Naive B cell (primary cell): ENCODE data around the gene RBM33. TPM values are rescaled to one million over a fixed set of nuclear protein-coding genes. Genes with fewer than 3 reads are reported as not detected.

Experiments used
- ATAC-seq, 2 donors: fragments of 150-1000 bp; cut with Tn5 transposase; 2 replicates each; pipeline ENCODE4 v1.10.0; 2021; ENCODE audit warnings: low read depth in 2 of 2, mild to moderate bottlenecking in 2 of 2, moderate library complexity in 2 of 2
- DNase-seq: peaks from one replicate; pipeline ENCODE4 v3.0.0; 2022
- H3K27ac Mint-ChIP-seq, 6 donors: one replicate each; pipeline ENCODE4 v1.8.0; 2020 to 2022; ENCODE audit warnings: mild to moderate bottlenecking in 6 of 6, mixed read lengths in 6 of 6, moderate library complexity in 5 of 6, inconsistent platforms in 2 of 6
- H3K27me3 Mint-ChIP-seq, 3 donors: one replicate each; pipeline ENCODE4 v1.8.0; 2021 to 2022; ENCODE audit warnings: mixed read lengths in 3 of 3, mild to moderate bottlenecking in 1 of 3
- H3K36me3 Mint-ChIP-seq, 2 donors: one replicate each; pipeline ENCODE4 v1.8.0; 2020 to 2022; ENCODE audit warnings: mixed read lengths in 2 of 2, inconsistent platforms in 1 of 2, mild to moderate bottlenecking in 1 of 2
- H3K4me1 Mint-ChIP-seq, 3 donors: one replicate each; pipeline ENCODE4 v1.8.0; 2020 to 2022; ENCODE audit warnings: mixed read lengths in 3 of 3, inconsistent platforms in 1 of 3, mild to moderate bottlenecking in 1 of 3, moderate library complexity in 1 of 3
- H3K4me3 Mint-ChIP-seq, 8 donors: one replicate each; pipeline ENCODE4 v1.8.0; 2020 to 2022; ENCODE audit warnings: mild to moderate bottlenecking in 8 of 8, mixed read lengths in 8 of 8, moderate library complexity in 8 of 8, inconsistent platforms in 2 of 8
- H3K9me3 Mint-ChIP-seq, 7 donors: one replicate each; pipeline ENCODE4 v1.8.0; 2020 to 2022; ENCODE audit warnings: mixed read lengths in 7 of 7, mild to moderate bottlenecking in 5 of 7, inconsistent platforms in 2 of 7, moderate library complexity in 1 of 7
- polyA plus RNA-seq, 6 donors: library from polyadenylated mRNA; unstranded; fragments of 300-500 nt; fragmentation: Illumina TruSeq; gene quantifications; one replicate each; pipeline ENCODE4 v1.2.3, GENCODE V29; 2021; ENCODE audit warnings: low read depth in 6 of 6

Gene RBM33
- polyA plus RNA-seq, 6 donors from 2014 or later: 26.1 to 87.0 (median 44.6) TPM

DNA sequence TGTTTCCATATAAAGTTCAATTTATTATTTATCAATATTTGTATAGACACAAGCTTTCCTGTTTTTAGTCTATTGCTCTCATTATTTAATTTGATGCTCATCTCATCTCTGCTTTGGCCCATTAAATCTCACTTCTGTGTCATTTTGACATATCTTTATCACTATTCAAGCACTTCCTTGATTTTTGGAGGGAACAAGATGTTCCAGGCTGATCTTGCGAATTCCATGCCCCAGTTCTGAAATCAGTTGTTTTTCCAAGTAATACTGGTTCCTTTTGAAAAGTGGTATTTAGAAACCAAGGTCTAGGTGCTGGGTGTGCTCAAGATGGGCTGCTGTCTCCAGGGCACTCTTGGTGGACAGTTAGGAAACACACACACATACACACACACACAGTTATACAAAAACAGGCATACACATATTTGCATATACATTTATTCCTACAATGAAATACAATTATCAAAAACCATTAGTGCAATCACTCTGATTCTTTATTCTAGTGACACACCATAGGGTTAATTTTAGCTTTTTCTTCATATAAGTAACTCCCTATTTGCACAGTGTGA lies 4.4 kb upstream of the RBM33 start:
- peaks cover 15 to 45% of the 10 kb centered on the region in 2 donors for H3K36me3 Mint-ChIP-seq
- H3K27me3 Mint-ChIP-seq: peaks cover 5 to 9% (median 6%) of the 10 kb centered on the region in 3 donors
- H3K4me1 Mint-ChIP-seq: peaks cover 14 to 30% (median 25%) of the 10 kb centered on the region in 3 donors
- H3K9me3 Mint-ChIP-seq: peaks cover 1 to 28% (median 7%) of the 10 kb centered on the region in 7 donors
- peak overlapping the region in 2 of 8 donors; percentile 50 to 94 for H3K4me3 Mint-ChIP-seq
- ATAC-seq (no peak), DNase-seq (no peak)
- H3K27ac Mint-ChIP-seq: peak overlapping the region in 1 of 6 donors; percentile 39

DNA sequence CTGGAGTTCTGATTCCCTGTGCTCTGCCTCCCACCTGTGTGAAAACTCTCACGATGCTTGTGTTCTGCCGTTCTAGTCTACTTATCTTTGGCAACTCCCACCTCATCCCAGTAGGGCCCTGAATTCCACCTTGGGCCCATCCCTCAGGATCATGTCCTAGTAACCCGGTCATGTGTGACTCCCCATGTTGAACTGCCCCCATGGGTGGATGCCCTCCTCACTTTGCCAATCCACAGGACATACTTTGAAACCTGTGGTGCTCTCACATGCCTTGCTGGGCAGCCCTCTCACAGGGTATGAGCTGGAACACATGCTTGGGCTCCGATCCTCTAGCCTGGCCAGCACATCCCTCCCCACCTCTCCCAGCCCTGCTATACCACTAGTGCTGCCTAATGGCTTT lies 3.8 kb upstream of the RBM33 start:
- H3K27ac Mint-ChIP-seq: peak overlapping the region in 1 of 6 donors; percentile 44
- peak overlapping the region in 1 of 8 donors; percentile 94 for H3K4me3 Mint-ChIP-seq
- ATAC-seq: no peak
- no peak for DNase-seq
- peaks cover 1 to 28% (median 7%) of the 10 kb centered on the region in 7 donors for H3K9me3 Mint-ChIP-seq
- peaks cover 5 to 9% (median 6%) of the 10 kb centered on the region in 3 donors for H3K27me3 Mint-ChIP-seq
- peaks cover 16 to 48% of the 10 kb centered on the region in 2 donors for H3K36me3 Mint-ChIP-seq
- H3K4me1 Mint-ChIP-seq: peaks cover 20 to 36% (median 30%) of the 10 kb centered on the region in 3 donors

DNA sequence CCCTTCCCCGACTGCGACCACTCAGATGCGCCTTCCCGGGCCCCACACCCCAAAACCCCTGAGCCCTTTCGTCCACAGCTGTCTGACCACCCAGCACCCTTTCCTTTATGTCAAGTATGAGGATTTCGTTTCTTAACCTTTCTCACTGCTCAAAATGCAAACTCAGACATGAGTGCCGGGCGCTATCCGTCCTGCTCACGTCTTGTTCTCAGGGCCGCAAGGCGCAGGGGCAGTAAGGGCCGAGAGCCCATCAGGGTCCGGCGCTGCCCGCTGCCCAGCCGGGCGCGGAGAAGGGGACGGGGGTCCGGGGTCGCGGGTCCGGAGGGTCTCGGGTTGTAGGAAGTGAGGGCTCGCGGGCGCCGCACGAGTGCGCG lies 670 bp upstream of the RBM33 start:
- DNase-seq: no peak
- no peaks in the 10 kb centered on the region for H3K27me3 Mint-ChIP-seq
- H3K36me3 Mint-ChIP-seq: peaks cover 17 to 37% of the 10 kb centered on the region in 2 donors
- peaks cover 1 to 8% (median 7%) of the 10 kb centered on the region in 7 donors for H3K9me3 Mint-ChIP-seq
- peak overlapping the region; percentile 90 to 100 (median 97) for H3K4me3 Mint-ChIP-seq
- peak overlapping the region; percentile 96 to 99 (median 98) for H3K27ac Mint-ChIP-seq
- peaks cover 26 to 49% (median 46%) of the 10 kb centered on the region in 3 donors for H3K4me1 Mint-ChIP-seq
- ATAC-seq: peak in 1 of 2 donors; percentile 3

DNA sequence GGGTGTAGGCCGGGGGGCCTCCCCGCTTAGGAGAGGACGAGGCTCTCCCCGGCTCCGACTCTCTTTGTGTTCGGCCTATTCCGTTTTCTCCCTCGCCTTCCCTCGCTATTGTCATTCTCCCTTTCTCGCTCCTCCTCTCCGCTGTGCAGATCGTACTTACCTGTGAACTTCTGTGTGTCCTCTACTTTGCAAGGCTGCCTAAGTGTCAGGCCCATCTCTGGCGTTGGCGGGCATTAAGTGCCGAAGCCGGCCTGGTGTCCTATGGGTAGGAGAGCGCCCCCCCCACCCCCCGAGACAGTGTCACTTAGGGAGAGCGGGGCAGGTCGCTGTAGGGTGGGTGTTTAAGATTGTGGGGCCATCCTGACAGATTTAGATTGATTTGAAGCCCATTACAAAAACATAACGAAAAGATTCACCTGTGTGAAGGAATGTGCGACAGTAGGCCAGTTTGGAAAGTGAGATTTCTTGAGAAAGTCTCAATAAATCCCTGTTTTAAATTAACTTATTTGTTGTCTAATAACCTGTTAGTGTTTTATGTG lies 579 bp downstream of the RBM33 start:
- ATAC-seq (peak; percentile 46 to 53), DNase-seq (no peak)
- Mint-ChIP-seq H3K27ac (peak overlapping the region; percentile 96 to 100 (median 100)), H3K4me1 (peaks cover 35 to 53% (median 51%) of the 10 kb centered on the region in 3 donors), H3K4me3 (peak overlapping the region; percentile 90 to 100 (median 97)), H3K27me3 (no peaks in the 10 kb centered on the region), H3K9me3 (peaks cover 5 to 20% (median 11%) of the 10 kb centered on the region in 7 donors), H3K36me3 (peaks cover 24 to 38% of the 10 kb centered on the region in 2 donors)

DNA sequence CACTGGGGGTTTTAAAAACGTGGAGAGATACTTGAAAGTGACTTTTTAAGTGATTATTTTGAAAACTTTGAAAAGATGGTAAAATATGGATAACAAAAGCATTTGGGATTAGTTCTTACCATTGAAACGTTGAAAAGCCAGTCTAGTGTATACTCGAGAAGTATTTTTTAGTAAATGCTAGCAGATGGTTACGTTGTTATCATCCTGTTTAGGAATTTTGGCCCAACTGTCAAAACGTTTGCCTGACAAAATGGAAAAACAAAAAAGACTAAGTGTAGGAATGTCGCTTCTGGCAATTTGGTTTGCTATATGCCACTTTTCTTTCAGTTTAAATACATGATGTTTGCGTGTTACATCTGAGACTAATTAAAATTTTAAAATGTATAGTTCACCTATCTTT lies 1.2 kb downstream of the RBM33 start:
- Mint-ChIP-seq H3K9me3 (peaks cover 5 to 22% (median 11%) of the 10 kb centered on the region in 7 donors), H3K27me3 (no peaks in the 10 kb centered on the region), H3K4me3 (peak overlapping the region; percentile 90 to 100 (median 97)), H3K4me1 (peaks cover 41 to 59% (median 55%) of the 10 kb centered on the region in 3 donors), H3K36me3 (peaks cover 27 to 41% of the 10 kb centered on the region in 2 donors), H3K27ac (peak overlapping the region in 5 of 6 donors; percentile 96 to 100 (median 99))
- ATAC-seq (no peak), DNase-seq (no peak)

DNA sequence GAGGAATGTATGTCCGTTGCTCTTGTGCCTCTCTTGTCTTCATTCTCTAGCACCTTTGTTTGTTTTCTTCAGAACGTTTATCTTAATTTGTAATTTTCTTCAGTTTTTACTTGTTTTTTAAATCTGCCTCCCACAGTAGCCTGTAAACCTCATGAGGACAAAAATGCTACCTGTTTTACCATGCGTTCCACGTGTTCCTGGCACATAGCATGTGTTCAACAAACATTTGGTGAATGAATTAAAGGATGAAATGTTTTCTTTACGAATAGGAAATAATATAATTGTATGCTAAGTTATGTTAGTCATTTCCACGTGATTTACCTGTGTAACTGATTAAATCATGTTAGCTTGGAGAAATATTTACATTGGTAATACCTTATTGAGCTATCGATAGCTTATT lies 2.2 kb downstream of the RBM33 start:
- Mint-ChIP-seq H3K4me1 (peaks cover 46 to 69% (median 64%) of the 10 kb centered on the region in 3 donors), H3K9me3 (peaks cover 5 to 22% (median 11%) of the 10 kb centered on the region in 7 donors), H3K27me3 (no peaks in the 10 kb centered on the region), H3K27ac (peak overlapping the region in 4 of 6 donors; percentile 3 to 79 (median 76)), H3K4me3 (peak overlapping the region; percentile 49 to 100 (median 81)), H3K36me3 (peaks cover 27 to 41% of the 10 kb centered on the region in 2 donors)
- ATAC-seq: no peak
- no peak for DNase-seq

DNA sequence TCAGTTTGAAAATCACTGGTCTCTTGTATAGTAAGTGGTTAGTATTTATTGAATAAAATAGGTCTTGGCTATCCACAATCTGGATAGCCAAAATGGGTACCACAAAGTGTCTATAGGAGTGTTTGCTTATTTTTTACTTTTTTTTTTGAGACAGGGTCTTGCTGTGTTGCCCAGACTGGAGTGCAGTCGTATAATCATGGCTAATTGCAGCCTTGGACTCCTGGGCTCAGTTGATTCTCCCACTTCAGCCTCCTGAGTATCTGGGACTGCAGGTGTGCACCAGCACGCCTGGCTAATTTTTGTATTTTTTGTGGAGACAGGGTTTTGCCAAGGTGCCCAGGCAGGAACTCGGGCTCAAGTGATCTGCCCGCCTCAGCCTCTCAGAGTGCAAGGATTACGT lies 2.8 kb downstream of the RBM33 start:
- peak overlapping the region in 3 of 6 donors; percentile 33 to 49 (median 47) for H3K27ac Mint-ChIP-seq
- H3K4me1 Mint-ChIP-seq: peaks cover 48 to 75% (median 69%) of the 10 kb centered on the region in 3 donors
- H3K9me3 Mint-ChIP-seq: peaks cover 5 to 22% (median 11%) of the 10 kb centered on the region in 7 donors
- DNase-seq (no peak), ATAC-seq (no peak)
- H3K36me3 Mint-ChIP-seq: peaks cover 27 to 41% of the 10 kb centered on the region in 2 donors
- H3K27me3 Mint-ChIP-seq: no peaks in the 10 kb centered on the region
- H3K4me3 Mint-ChIP-seq: peak overlapping the region in 2 of 8 donors; percentile 87 to 94

DNA sequence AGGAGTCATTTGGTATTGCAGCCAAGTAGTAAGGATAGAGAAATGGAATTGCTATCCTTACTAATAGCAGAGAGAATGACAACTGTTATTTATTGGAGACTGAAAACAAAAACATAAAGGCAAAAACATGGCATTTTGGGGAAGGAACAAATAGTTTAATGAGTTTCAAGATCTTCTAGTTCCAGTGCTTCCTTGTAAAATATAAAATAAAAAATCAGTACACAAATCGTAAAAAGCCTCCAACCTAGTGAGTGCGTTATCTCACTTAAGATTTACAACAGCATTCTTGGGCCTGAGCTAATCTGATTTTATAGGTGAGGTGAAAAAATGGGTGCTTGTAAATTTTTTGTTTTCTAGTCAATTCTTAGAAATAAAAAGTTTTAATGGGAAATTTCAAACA lies 3.3 kb downstream of the RBM33 start:
- H3K4me1 Mint-ChIP-seq: peaks cover 52 to 78% (median 73%) of the 10 kb centered on the region in 3 donors
- H3K27ac Mint-ChIP-seq: peak overlapping the region in 2 of 6 donors; percentile 33 to 47
- H3K4me3 Mint-ChIP-seq: peak overlapping the region in 2 of 8 donors; percentile 87 to 94
- no peak for DNase-seq
- peaks cover 5 to 22% (median 11%) of the 10 kb centered on the region in 7 donors for H3K9me3 Mint-ChIP-seq
- no peak for ATAC-seq
- H3K36me3 Mint-ChIP-seq: peaks cover 27 to 41% of the 10 kb centered on the region in 2 donors
- H3K27me3 Mint-ChIP-seq: no peaks in the 10 kb centered on the region

DNA sequence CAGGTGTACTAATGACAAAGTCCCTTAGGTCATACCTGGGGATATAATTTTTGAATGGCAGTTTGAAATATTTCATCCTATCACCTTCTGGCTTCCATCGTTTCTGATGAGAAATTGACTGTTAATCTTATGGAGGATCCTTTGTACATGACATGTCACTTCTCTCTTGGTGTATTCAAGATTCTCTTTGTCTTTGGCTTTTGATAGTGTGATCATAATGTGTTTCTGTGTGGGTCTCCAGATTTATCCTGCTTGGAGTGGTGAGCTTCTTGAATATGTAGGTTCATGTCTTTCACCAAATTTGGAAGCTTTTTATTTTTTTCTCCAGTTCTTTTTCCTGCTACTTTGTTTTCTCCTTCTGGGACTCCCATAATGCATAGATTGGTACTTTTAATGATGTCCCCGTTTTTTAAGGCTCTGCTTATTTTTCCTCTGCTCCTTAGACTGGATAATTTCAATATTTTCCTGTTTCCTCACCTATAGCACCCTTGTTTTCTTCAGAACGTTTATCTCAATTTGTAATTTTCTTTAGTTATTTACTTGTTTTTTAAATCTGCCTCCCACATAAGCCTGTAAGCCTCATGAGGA lies 4.4 kb downstream of the RBM33 start:
- Mint-ChIP-seq H3K4me3 (no peak overlapping the region), H3K27ac (peak overlapping the region in 2 of 6 donors; percentile 3 to 41), H3K36me3 (peaks cover 27 to 39% of the 10 kb centered on the region in 2 donors), H3K27me3 (no peaks in the 10 kb centered on the region), H3K9me3 (peaks cover 5 to 22% (median 11%) of the 10 kb centered on the region in 7 donors), H3K4me1 (peaks cover 50 to 79% (median 74%) of the 10 kb centered on the region in 3 donors)
- no peak for ATAC-seq
- no peak for DNase-seq

DNA sequence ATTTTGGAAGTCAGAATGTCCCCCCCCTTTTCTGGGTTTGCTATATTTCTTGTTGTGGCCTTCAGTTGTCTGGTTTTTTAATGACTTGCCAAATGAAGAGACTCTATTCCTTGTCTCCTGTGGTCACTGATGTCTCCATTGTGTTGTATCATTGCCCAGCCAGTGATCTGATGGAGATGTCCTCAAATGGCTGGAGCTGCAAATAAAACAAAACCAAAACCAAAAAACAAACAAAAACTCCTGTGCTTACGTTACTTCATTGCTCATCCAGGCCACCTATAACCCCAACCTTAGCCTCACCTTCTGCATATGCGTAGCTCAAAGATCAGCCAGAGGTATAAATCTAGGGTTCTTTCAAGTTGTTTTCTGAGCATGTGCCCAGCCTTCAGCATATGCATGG lies 5.1 kb downstream of the RBM33 start:
- DNase-seq: no peak
- peaks cover 57 to 86% (median 80%) of the 10 kb centered on the region in 3 donors for H3K4me1 Mint-ChIP-seq
- peak overlapping the region in 5 of 8 donors; percentile 8 to 69 (median 39) for H3K4me3 Mint-ChIP-seq

DNA sequence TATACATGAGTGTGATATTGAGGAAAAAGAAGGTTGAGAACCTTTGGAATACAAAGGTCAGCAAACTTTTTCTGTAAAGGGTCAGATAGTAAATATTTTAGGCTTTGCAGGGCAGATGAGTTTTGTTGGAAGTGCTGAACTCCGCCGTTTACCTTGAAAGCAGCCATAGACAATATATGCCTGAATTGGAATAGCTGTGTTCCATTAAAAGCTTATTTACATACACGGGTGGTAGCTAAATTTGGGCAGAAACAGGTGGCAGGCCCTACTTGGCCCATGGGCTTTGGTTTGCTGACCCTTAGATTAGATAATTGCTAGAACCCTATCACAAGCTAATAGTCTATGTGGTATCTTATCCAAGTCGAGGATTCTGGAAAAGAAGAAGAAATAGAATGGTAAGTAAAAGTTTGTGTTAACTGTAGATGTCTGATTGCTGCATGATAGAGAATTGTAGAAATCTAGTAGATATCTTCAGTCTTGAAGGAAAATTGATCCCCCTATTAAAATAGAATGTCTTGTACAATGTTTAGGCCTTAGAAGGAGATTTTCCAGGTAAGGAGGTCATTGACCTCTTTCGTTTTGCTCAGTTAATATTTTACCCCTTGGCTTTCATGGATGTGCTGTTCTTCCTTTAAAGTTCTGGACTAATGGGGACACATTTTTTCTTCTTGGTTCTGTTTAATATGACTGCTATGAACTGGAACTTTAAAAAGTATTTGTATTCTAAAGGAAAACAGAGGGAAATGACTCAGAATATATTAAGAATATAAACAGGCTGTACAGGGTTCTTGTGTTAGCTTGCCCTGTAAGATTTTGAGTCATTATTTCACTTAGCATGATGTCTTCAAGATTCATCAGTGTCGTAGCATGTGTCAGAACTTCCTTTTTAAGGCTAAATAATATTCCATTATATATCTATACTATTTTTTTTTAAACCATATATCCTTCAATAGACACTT lies 8.0 kb downstream of the RBM33 start:
- peaks cover 43 to 79% (median 67%) of the 10 kb centered on the region in 3 donors for H3K4me1 Mint-ChIP-seq
- no peak for DNase-seq
- H3K27me3 Mint-ChIP-seq: no peaks in the 10 kb centered on the region
- H3K4me3 Mint-ChIP-seq: peak overlapping the region in 1 of 8 donors; percentile 58
- peak overlapping the region in 2 of 6 donors; percentile 15 to 20 for H3K27ac Mint-ChIP-seq
- H3K9me3 Mint-ChIP-seq: peaks cover 5 to 22% (median 11%) of the 10 kb centered on the region in 7 donors
- peaks cover 22 to 27% of the 10 kb centered on the region in 2 donors for H3K36me3 Mint-ChIP-seq
- ATAC-seq: no peak

More for the DNA sequence above, 5.1 kb downstream of the RBM33 start:
- no peak for ATAC-seq
- peak overlapping the region in 1 of 6 donors; percentile 53 for H3K27ac Mint-ChIP-seq
- H3K9me3 Mint-ChIP-seq: peaks cover 5 to 22% (median 11%) of the 10 kb centered on the region in 7 donors
- H3K27me3 Mint-ChIP-seq: no peaks in the 10 kb centered on the region
- H3K36me3 Mint-ChIP-seq: peaks cover 27 to 35% of the 10 kb centered on the region in 2 donors

DNA sequence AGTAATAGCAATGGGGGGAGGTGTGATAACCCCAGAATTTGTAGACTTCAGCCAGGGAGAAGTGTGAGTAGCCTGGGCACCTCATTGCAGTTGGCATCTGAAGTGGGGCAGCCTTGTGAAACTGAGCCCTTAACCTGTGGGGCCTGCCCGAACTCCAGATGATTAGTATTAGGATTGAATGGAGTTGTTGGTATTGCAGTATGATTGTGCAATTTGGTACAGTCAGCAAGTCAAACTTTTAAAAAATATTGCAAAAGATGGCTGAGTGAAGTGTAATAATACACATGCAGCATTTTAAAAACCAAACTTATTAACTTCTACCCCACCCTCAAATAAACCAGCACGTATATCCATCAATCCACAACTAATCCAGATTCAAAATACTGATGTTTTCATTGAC lies 9.3 kb downstream of the RBM33 start:
- Mint-ChIP-seq H3K36me3 (peaks cover 14 to 17% of the 10 kb centered on the region in 2 donors), H3K4me3 (no peak overlapping the region), H3K27ac (peak overlapping the region in 4 of 6 donors; percentile 4 to 49 (median 30)), H3K4me1 (peaks cover 48 to 83% (median 64%) of the 10 kb centered on the region in 3 donors), H3K27me3 (no peaks in the 10 kb centered on the region), H3K9me3 (peaks cover 3 to 14% (median 4%) of the 10 kb centered on the region in 7 donors)
- no peak for ATAC-seq
- DNase-seq: no peak
